NCI-H2171 (cell line): Measurements from ENCODE around the gene INPP5A.

Source experiments
- DNase-seq: peaks from one replicate; lab custom pipeline; 2025; lab: John Stamatoyannopoulos, UW

Gene INPP5A

GRCh38 chr10:132802048-132802447 lies 264.5 kb downstream of the INPP5A start:
- no peak for DNase-seq

- no peak for DNase-seq
Observed at GRCh38 chr10:132802694-132803320, 265.2 kb downstream of the INPP5A start.

GRCh38 chr10:132803416-132804210 lies 266.0 kb downstream of the INPP5A start:
- no peak for DNase-seq

- no peak for DNase-seq
Observed at GRCh38 chr10:132804287-132804686, 266.7 kb downstream of the INPP5A start.

- DNase-seq: no peak
Observed at GRCh38 chr10:132804785-132805426, 267.3 kb downstream of the INPP5A start.

GRCh38 chr10:132805599-132805998 lies 268.0 kb downstream of the INPP5A start:
- DNase-seq: no peak

GRCh38 chr10:132806110-132806509 lies 268.5 kb downstream of the INPP5A start:
- no peak for DNase-seq

GRCh38 chr10:132806561-132807003 lies 269.0 kb downstream of the INPP5A start:
- DNase-seq: no peak

- no peak for DNase-seq
Observed at GRCh38 chr10:132807621-132808049, 270.0 kb downstream of the INPP5A start.

GRCh38 chr10:132808383-132809231 lies 271.0 kb downstream of the INPP5A start:
- DNase-seq: no peak

- DNase-seq: no peak
Observed at GRCh38 chr10:132809232-132810140, 271.9 kb downstream of the INPP5A start.

GRCh38 chr10:132810141-132810806 lies 272.7 kb downstream of the INPP5A start:
- DNase-seq: no peak

GRCh38 chr10:132810807-132811700 lies 273.5 kb downstream of the INPP5A start:
- no peak for DNase-seq

- no peak for DNase-seq
Observed at GRCh38 chr10:132811891-132812481, 274.4 kb downstream of the INPP5A start.

- DNase-seq: no peak
Observed at GRCh38 chr10:132812520-132812919, 274.9 kb downstream of the INPP5A start.

- no peak for DNase-seq
Observed at GRCh38 chr10:132813001-132813401, 275.4 kb downstream of the INPP5A start.

- no peak for DNase-seq
Observed at GRCh38 chr10:132813560-132814468, 276.2 kb downstream of the INPP5A start.

- no peak for DNase-seq
Observed at GRCh38 chr10:132814469-132814856, 276.9 kb downstream of the INPP5A start.
